ENCODE measurements around the gene PPP1R10.

PPP1R10 gene

DNA sequence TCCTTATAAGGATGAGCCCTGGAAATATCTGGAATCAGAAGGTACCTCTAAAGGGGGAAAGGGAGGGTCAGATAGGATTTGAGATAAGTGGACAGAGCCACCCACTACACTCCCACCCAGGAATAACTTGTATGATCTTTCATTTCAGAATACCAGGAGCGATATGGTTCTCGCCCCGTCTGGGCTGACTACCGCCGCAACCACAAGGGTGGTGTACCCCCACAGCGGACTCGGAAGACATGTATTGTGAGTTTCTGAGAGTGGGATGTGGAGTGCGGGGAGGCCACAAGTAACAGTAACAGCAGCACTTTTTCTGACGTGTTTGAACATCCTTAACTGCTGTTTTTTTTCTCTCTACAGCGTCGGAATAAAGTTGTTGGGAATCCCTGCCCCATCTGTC lies 2.5 kb upstream of the PPP1R10 start:
- no peak for TF ChIP-seq CTCF (IDR thresholded peaks at IDR 0.05; ENCODE audit: insufficient read depth, low read depth, low read length, missing control alignments)
- DNase-seq (ENCODE audit: low read depth) = no peak
- no peak overlapping the region for H3K4me3 ChIP-seq (ENCODE audit: low read length)

DNA sequence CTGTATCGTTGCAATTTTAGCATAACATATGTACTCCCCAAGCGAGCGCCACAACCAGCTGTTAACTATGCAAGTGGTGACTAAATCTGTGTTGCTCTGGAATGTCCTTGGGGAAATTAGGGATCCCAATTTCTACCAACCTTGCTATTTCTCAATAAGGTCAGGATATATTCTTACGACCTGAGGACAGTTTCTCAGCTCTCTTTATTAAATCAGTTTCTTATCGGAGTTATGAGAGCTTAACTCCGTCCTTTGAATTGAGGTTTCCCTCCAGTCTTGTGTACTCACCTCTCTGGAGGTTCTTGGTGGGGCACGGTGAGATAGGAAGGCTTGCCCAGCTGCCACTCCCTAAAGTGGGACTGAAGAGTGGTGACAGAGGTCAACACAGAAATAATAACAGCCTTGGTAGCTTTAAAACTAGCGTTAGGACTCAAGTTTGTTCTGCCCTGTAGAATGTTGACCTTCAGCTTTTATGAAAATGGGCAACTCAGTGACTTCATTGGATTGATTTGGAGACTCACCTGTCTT lies 1.3 kb upstream of the PPP1R10 start:
- DNase-seq (ENCODE audit: low read depth) = no peak
- H3K4me3 ChIP-seq (ENCODE audit: low read length) = peak overlapping the region; percentile 88
- no peak for TF ChIP-seq CTCF (IDR thresholded peaks at IDR 0.05; ENCODE audit: insufficient read depth, low read depth, low read length, missing control alignments)

DNA sequence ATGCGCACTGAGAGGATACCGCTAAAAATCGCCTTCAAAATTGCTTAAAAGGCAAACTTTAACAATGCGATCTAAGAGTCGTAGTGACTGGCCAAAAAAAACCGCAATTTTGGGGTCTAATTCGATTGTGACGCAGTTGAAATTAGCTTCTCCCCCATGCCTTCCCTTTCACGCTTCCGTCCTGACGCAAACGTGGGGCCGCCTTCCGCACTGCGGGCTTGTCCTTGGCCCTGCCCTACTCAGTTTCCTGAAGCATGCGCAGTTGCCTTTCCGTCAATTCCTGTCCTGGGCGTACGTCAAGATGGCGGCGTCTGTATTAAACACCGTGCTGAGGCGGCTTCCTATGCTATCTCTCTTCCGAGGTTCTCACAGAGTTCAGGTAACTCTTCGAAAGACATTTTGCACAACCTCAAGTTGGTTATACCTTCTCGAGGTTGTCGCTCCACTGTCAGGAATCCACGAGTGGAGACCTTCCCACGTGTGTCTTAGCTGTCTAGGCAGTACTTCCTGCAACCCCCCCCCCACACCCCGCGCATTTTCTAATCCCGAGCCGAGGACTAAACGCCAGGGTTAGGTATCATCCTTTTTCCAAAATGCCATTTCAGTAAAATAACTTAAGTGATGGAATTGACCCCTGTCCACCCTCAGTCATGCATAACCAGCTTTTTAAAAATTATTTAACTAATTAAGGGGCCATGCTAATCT lies 674 bp upstream of the PPP1R10 start, which contains the start of gene MRPS18B:
Gene MRPS18B, plus strand, starts transcription at position 276 of the 705 bp plus-strand sequence. Its CDS starts 26 bp downstream, at position 302.
- DNase-seq (ENCODE audit: low read depth) = peak; percentile 98
- no peak for TF ChIP-seq CTCF (IDR thresholded peaks at IDR 0.05; ENCODE audit: insufficient read depth, low read depth, low read length, missing control alignments)
- peak within 1 kb of the TSS; percentile 96 for H3K4me3 ChIP-seq (ENCODE audit: low read length)

- DNase-seq (ENCODE audit: low read depth) = no peak
- no peak for TF ChIP-seq CTCF (IDR thresholded peaks at IDR 0.05; ENCODE audit: insufficient read depth, low read depth, low read length, missing control alignments)
- H3K4me3 ChIP-seq (ENCODE audit: low read length) = peak overlapping the region; percentile 96
These were observed 859 bp downstream of the PPP1R10 start for GRCh38 chr6:30615958-30616810.

DNA sequence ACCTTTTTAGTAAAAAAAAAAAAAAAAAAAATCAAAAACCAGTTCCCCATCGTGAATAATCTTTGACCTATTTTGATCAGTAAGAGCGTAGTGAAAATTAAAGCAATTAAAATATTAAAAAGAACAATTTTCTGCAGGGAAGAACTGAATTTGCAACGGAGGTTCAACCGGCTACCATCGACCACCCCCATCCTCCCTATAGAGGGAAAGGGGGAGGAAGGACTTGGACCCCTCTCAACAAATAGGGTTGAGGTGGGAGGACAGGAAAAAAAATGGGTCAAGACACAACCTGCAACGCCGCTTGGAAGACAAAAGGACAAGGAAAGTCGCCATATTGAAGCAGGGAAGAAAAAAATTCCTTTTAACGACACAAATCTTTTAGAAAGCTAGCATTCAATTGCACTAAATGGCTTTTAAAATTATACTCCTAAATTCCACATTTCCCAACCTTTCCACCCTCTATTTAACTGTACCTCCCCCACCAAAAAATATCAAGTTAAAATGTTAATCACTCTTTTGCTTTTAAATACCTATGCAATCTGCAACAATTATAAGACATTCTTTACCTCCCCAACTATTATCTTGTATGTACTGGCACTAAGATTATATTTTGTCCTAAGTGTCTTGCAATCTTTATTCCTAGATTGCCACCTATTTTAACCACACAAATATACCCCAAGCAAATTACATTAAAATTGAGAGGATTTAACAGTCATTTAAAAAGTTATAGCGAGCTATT lies 1.7 kb downstream of the PPP1R10 start:
- peak; percentile 67 for DNase-seq (ENCODE audit: low read depth)
- no peak for TF ChIP-seq CTCF (IDR thresholded peaks at IDR 0.05; ENCODE audit: insufficient read depth, low read depth, low read length, missing control alignments)
- H3K4me3 ChIP-seq (ENCODE audit: low read length) = peak overlapping the region; percentile 96

DNA sequence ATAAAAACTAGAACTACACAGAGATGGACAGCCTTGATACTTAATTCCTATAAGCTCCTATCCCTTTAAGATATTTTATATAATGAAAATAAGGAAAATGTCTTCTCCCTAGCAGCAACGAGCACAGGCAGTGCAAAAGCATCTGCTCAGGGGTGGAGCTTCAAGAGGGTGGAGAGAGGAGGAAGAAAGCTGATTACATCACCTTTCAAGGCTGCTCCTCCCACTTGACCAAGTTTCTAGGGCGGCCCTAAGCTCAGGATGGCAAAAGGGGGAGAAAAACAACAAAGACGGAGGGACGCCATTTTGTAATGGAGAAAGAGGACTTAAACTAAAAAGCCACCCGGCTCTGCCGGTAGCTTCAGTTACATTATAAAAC lies 2.2 kb downstream of the PPP1R10 start:
- peak; percentile 97 for DNase-seq (ENCODE audit: low read depth)
- TF ChIP-seq CTCF (IDR thresholded peaks at IDR 0.05; ENCODE audit: insufficient read depth, low read depth, low read length, missing control alignments) = no peak
- peak overlapping the region; percentile 96 for H3K4me3 ChIP-seq (ENCODE audit: low read length)

All from epithelial cell of esophagus (primary cell).